HG03060 (cell line): ENCODE measurements around the gene RPL18.
"Not testable (repeated sequence)": the region's sequence is repeated elsewhere in the genome, so short reads cannot be mapped to it uniquely, and the experiment has no call there.

Experiments
- ATAC-seq: cut with Tn5 transposase; IDR thresholded peaks from one replicate; pipeline ENCODE4 v1.9.1; 2021; ENCODE audit warnings: low read depth, moderate number of reproducible peaks; ENCODE audit not compliant: unreplicated experiment

The RPL18 gene

GRCh38 chr19:48595171-48595570 is 23.8 kb downstream of the RPL18 start:
- ATAC-seq: no peak

- no peak for ATAC-seq
Measured at GRCh38 chr19:48591021-48591420, 28.0 kb downstream of the RPL18 start.

- no peak for ATAC-seq
Measured at GRCh38 chr19:48588670-48589401, 30.1 kb downstream of the RPL18 start.

GRCh38 chr19:48587387-48587786 is 31.6 kb downstream of the RPL18 start:
- no peak for ATAC-seq

DNA sequence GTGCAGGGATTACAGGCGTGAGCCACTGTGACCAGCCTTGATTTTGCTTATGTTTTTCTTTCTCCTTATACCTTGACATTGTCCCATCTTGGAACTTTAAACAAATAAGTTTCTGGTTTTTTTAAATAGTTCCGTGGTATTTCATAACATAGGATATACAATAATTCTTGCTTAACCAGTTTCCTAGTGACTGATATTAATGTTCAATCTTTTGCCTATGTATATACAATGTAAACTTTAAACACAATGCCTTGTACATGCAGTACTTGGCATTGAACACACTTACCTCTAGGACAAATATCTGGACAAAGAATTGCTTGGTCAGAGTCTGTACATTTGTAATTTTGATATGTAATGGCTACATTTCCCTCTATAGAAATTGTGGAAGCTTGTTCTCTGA is 36.8 kb downstream of the RPL18 start:
- ATAC-seq: no peak

GRCh38 chr19:48578891-48579290 is 40.1 kb downstream of the RPL18 start:
- no peak for ATAC-seq

- ATAC-seq: not testable (repeated sequence)
Measured at GRCh38 chr19:48577908-48578307, 41.1 kb downstream of the RPL18 start.

GRCh38 chr19:48575931-48576622 is 42.9 kb downstream of the RPL18 start:
- ATAC-seq: no peak

DNA sequence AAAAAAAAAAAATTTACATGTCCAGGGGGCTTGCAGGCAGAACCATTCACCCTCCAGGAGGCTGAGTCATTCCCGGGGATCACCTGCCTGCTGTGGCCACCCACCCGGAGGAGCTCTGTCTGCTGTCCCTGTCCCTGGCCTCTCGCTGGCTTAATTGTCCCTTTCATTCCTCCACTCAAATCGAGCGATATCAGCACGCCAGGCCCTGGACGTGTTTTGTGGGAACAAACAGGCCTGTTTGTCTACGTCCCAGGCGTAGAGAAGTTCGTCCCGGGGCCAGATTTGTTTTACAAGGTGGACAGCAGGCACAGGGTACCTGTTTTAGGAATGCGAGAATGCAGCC is 45.8 kb downstream of the RPL18 start:
- ATAC-seq: no peak

- ATAC-seq: no peak
Measured at GRCh38 chr19:48571378-48572162, 47.4 kb downstream of the RPL18 start.

DNA sequence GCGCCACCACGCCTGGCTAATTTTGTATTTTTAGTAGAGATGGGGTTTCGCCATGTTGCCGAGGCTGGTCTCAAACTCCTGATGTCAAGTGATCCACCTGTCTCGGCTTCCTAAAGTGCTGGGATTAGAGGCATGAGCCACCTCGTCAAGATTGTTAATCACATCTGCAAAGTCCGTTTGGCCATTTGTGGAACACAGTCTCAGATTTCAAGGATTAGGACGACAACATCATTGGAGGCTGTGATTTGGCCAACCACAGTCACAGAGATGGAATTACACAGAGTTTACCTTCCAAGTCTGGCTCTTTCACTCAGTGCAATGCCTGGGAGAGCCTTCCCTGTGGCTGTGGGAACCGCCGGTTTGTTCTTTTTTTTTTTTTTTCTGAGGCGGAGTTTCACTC is 49.2 kb downstream of the RPL18 start:
- ATAC-seq: no peak

GRCh38 chr19:48568345-48568886 is 50.6 kb downstream of the RPL18 start:
- no peak for ATAC-seq
